Measurements from ENCODE around the gene DAW1.
"Not testable (repeated sequence)": the region's sequence is repeated elsewhere in the genome, so short reads cannot be mapped to it uniquely, and the experiment has no call there.

The DAW1 gene

GRCh38 chr2:227914362-227914761, 42.9 kb downstream of the DAW1 start:
- H3K27me3 ChIP-seq (ENCODE audit: control insufficient read depth, insufficient read depth, low read length) = no peaks in the 10 kb centered on the region
- no peak overlapping the region for H3K27ac ChIP-seq (ENCODE audit: low read depth, low read length)
- H3K9ac ChIP-seq (ENCODE audit: low read length) = no peak overlapping the region
- H3K36me3 ChIP-seq (ENCODE audit: control insufficient read depth, insufficient read depth, low read length) = no peaks in the 10 kb centered on the region
- H3K4me1 ChIP-seq (ENCODE audit: control insufficient read depth, insufficient read depth, low read length) = no peaks in the 10 kb centered on the region
- H3K9me3 ChIP-seq (ENCODE audit: control insufficient read depth, insufficient read depth, low read depth, low read length) = no peaks in the 10 kb centered on the region
- no peak overlapping the region for H3K4me3 ChIP-seq (ENCODE audit: low read depth, low read length)

DNA sequence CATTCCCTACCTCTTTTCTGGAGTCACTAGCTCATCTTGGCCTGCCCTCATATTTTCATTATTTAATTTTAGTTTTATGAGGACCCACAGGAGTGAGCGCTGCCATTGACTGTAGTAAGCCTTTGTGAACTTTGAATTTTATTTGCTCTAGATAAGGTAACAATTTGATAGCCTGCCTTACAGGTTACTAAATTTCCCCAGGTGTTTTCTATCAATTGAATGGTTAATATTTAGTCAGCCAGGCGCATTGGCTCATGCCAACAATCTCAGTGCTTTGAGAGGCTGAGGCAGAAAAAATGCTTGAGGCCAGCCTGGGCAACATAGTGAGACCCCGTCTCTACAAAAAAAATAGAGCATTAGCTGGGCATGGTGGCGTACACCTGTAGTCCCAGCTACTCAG, 50.2 kb downstream of the DAW1 start:
- H3K27ac ChIP-seq (ENCODE audit: low read depth, low read length) = no peak overlapping the region
- no peaks in the 10 kb centered on the region for H3K4me1 ChIP-seq (ENCODE audit: control insufficient read depth, insufficient read depth, low read length)
- no peak overlapping the region for H3K4me3 ChIP-seq (ENCODE audit: low read depth, low read length)
- H3K9me3 ChIP-seq (ENCODE audit: control insufficient read depth, insufficient read depth, low read depth, low read length) = no peaks in the 10 kb centered on the region
- no peak overlapping the region for H3K9ac ChIP-seq (ENCODE audit: low read length)
- no peaks in the 10 kb centered on the region for H3K27me3 ChIP-seq (ENCODE audit: control insufficient read depth, insufficient read depth, low read length)
- no peaks in the 10 kb centered on the region for H3K36me3 ChIP-seq (ENCODE audit: control insufficient read depth, insufficient read depth, low read length)

DNA sequence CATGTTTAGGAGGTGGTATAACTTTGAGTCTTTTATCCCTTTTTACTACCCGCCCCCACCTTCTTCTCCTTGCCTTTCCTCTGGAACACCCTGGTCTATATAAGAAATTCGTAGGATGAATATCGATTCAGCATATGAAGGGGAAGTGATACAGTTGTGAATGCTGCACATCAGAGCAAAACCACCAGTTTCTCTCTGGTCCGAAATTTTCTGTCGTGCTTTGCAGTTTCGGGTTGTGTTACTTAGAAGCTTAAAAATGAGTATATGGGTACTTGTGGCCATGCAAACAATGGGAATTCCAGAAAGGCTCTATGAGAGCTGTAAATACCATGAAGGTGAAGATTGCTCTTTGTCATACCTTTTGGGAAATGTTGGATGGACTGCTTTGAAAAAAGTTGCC, 60.6 kb downstream of the DAW1 start:
- Histone ChIP-seq H3K27me3 (ENCODE audit: control insufficient read depth, insufficient read depth, low read length) (no peaks in the 10 kb centered on the region), H3K9me3 (ENCODE audit: control insufficient read depth, insufficient read depth, low read depth, low read length) (peaks cover 13% of the 10 kb centered on the region), H3K27ac (ENCODE audit: low read depth, low read length) (no peak overlapping the region), H3K4me3 (ENCODE audit: low read depth, low read length) (no peak overlapping the region), H3K36me3 (ENCODE audit: control insufficient read depth, insufficient read depth, low read length) (no peaks in the 10 kb centered on the region), H3K4me1 (ENCODE audit: control insufficient read depth, insufficient read depth, low read length) (peaks cover 5% of the 10 kb centered on the region; the same call in 1 of the 2 replicates), H3K9ac (ENCODE audit: low read length) (no peak overlapping the region)

DNA sequence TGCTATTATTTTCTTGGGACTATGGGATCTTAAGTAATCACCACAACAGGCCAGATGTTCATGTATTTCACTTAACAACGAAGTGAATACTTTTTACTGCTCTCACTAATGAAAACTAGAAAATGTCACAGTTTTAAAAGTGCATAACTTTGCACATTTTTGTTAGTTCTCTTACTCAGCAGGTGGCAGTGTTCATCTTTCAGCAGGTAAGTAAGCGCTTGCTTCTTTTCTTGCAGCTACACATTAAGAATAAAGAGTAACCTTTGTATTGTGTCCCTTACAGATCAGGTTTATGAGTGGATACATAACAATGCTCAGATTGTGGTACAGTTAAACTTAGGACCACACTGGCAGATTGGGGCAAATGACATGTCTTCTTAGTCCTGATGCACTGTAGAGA, 61.0 kb downstream of the DAW1 start:
- Histone ChIP-seq H3K4me1 (ENCODE audit: control insufficient read depth, insufficient read depth, low read length) (peaks cover 5% of the 10 kb centered on the region; the same call in 1 of the 2 replicates), H3K9me3 (ENCODE audit: control insufficient read depth, insufficient read depth, low read depth, low read length) (peaks cover 9% of the 10 kb centered on the region), H3K27me3 (ENCODE audit: control insufficient read depth, insufficient read depth, low read length) (no peaks in the 10 kb centered on the region), H3K27ac (ENCODE audit: low read depth, low read length) (no peak overlapping the region), H3K36me3 (ENCODE audit: control insufficient read depth, insufficient read depth, low read length) (no peaks in the 10 kb centered on the region), H3K4me3 (ENCODE audit: low read depth, low read length) (no peak overlapping the region), H3K9ac (ENCODE audit: low read length) (no peak overlapping the region)

DNA sequence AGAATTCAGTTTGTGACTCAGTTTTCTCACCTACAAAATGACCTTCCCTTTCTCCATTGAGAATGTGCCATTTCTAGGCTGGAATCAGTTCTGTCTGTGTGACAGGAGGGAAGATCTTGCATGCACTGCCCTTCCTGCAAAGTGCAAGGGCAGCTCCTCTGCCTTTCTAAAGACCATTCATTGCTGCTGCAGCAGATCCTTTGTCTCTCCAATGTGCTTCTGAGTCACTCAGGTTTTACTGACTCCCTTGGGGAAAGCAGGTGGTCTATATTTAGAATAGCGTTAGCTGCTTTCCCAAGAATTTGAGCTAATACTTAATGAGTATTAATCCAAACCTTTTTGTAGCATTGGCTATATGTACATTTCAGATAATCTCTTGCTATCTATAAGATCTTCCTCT, 62.5 kb downstream of the DAW1 start:
- no peak overlapping the region for H3K9ac ChIP-seq (ENCODE audit: low read length)
- no peaks in the 10 kb centered on the region for H3K36me3 ChIP-seq (ENCODE audit: control insufficient read depth, insufficient read depth, low read length)
- no peak overlapping the region for H3K4me3 ChIP-seq (ENCODE audit: low read depth, low read length)
- H3K27me3 ChIP-seq (ENCODE audit: control insufficient read depth, insufficient read depth, low read length) = no peaks in the 10 kb centered on the region
- H3K27ac ChIP-seq (ENCODE audit: low read depth, low read length) = no peak overlapping the region
- no peaks in the 10 kb centered on the region for H3K9me3 ChIP-seq (ENCODE audit: control insufficient read depth, insufficient read depth, low read depth, low read length)
- peaks cover 5% of the 10 kb centered on the region; the same call in 1 of the 2 replicates for H3K4me1 ChIP-seq (ENCODE audit: control insufficient read depth, insufficient read depth, low read length)

GRCh38 chr2:227936249-227936648, 64.8 kb downstream of the DAW1 start:
- not testable (repeated sequence) for H3K27me3 ChIP-seq (ENCODE audit: control insufficient read depth, insufficient read depth, low read length); H3K36me3 ChIP-seq (ENCODE audit: control insufficient read depth, insufficient read depth, low read length); H3K4me1 ChIP-seq (ENCODE audit: control insufficient read depth, insufficient read depth, low read length); H3K27ac ChIP-seq (ENCODE audit: low read depth, low read length); H3K4me3 ChIP-seq (ENCODE audit: low read depth, low read length); H3K9me3 ChIP-seq (ENCODE audit: control insufficient read depth, insufficient read depth, low read depth, low read length); H3K9ac ChIP-seq (ENCODE audit: low read length)

DNA sequence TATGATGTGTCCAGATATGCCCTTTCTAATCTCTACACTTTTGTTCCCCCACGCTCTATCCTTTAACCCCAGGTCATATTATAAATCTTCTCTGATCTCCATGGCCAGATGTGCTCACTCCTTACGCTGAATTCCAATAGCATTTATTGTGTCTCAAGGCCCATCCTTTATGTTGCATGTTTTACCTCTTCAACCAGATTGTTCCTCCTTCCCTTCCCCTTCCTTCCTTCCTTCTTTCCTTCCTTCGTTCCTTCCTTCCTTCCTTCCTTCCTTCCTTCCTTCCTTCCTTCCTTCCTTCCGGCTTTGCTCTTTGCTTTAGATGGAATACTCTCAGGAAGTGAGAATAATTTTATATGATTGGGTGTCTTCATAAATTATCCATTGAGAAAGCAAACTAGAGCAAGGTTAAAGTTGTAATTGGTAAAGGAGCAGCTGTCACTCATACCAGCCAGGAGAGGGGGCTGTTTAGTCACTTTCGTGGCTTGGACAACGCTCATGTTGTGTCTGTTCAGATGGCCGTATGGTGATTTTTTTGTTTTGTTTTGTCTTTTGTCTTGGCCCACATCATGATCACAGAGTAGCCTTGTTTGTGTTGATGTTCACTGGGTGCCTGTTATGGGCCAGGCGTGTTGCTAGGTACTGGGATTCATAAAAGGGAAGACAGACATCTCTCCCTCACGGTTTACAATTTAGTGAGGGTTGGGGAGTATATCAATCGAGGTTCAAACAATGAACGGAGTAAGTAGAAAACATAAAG, 68.0 kb downstream of the DAW1 start:
- Histone ChIP-seq H3K9ac (ENCODE audit: low read length) (no peak overlapping the region), H3K4me3 (ENCODE audit: low read depth, low read length) (no peak overlapping the region)

GRCh38 chr2:227942021-227942420, 70.6 kb downstream of the DAW1 start:
- H3K27ac ChIP-seq (ENCODE audit: low read depth, low read length) = no peak overlapping the region
- no peak overlapping the region for H3K9ac ChIP-seq (ENCODE audit: low read length)
- no peaks in the 10 kb centered on the region for H3K36me3 ChIP-seq (ENCODE audit: control insufficient read depth, insufficient read depth, low read length)

More for the DNA sequence above, 68.0 kb downstream of the DAW1 start:
- no peaks in the 10 kb centered on the region for H3K27me3 ChIP-seq (ENCODE audit: control insufficient read depth, insufficient read depth, low read length)
- H3K27ac ChIP-seq (ENCODE audit: low read depth, low read length) = no peak overlapping the region
- no peaks in the 10 kb centered on the region for H3K36me3 ChIP-seq (ENCODE audit: control insufficient read depth, insufficient read depth, low read length)
- H3K4me1 ChIP-seq (ENCODE audit: control insufficient read depth, insufficient read depth, low read length) = peaks cover 3% of the 10 kb centered on the region; the same call in 1 of the 2 replicates
- no peaks in the 10 kb centered on the region for H3K9me3 ChIP-seq (ENCODE audit: control insufficient read depth, insufficient read depth, low read depth, low read length)

DNA sequence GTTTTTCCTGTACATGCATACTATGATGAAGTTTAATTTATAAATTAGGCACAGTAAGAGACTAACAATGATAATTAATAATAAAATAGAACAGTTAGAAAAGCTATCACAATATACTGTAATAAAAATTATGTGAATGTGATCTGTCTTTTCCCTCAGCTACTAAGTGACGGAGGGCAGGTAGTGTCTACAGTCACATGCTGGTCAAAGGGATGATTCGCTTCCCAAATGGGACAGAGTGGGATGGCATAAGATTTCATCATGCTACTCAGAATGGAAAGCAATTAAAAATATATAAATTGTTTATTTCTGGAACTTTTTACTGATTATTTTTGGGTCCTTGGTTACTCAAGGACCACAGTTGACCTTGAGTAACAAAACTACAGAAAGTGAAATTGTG, 71.5 kb downstream of the DAW1 start:
- 0 out of 2 replicates have a peak, but pooled peaks cover 3% of the 10 kb centered on the region for H3K9me3 ChIP-seq (ENCODE audit: control insufficient read depth, insufficient read depth, low read depth, low read length)
- no peaks in the 10 kb centered on the region for H3K27me3 ChIP-seq (ENCODE audit: control insufficient read depth, insufficient read depth, low read length)
- H3K36me3 ChIP-seq (ENCODE audit: control insufficient read depth, insufficient read depth, low read length) = no peaks in the 10 kb centered on the region
- H3K27ac ChIP-seq (ENCODE audit: low read depth, low read length) = no peak overlapping the region
- peaks cover 3% of the 10 kb centered on the region; the same call in 1 of the 2 replicates for H3K4me1 ChIP-seq (ENCODE audit: control insufficient read depth, insufficient read depth, low read length)
- H3K4me3 ChIP-seq (ENCODE audit: low read depth, low read length) = no peak overlapping the region
- H3K9ac ChIP-seq (ENCODE audit: low read length) = no peak overlapping the region

More at GRCh38 chr2:227942021-227942420, 70.6 kb downstream of the DAW1 start:
- Histone ChIP-seq H3K27me3 (ENCODE audit: control insufficient read depth, insufficient read depth, low read length) (no peaks in the 10 kb centered on the region), H3K9me3 (ENCODE audit: control insufficient read depth, insufficient read depth, low read depth, low read length) (0 out of 2 replicates have a peak, but pooled peaks cover 3% of the 10 kb centered on the region), H3K4me3 (ENCODE audit: low read depth, low read length) (no peak overlapping the region), H3K4me1 (ENCODE audit: control insufficient read depth, insufficient read depth, low read length) (peaks cover 3% of the 10 kb centered on the region; the same call in 1 of the 2 replicates)

- H3K9me3 ChIP-seq (ENCODE audit: control insufficient read depth, insufficient read depth, low read depth, low read length) = no peaks in the 10 kb centered on the region
- no peak overlapping the region for H3K4me3 ChIP-seq (ENCODE audit: low read depth, low read length)
- no peaks in the 10 kb centered on the region for H3K27me3 ChIP-seq (ENCODE audit: control insufficient read depth, insufficient read depth, low read length)
- H3K9ac ChIP-seq (ENCODE audit: low read length) = no peak overlapping the region
- H3K36me3 ChIP-seq (ENCODE audit: control insufficient read depth, insufficient read depth, low read length) = no peaks in the 10 kb centered on the region
- no peaks in the 10 kb centered on the region for H3K4me1 ChIP-seq (ENCODE audit: control insufficient read depth, insufficient read depth, low read length)
- no peak overlapping the region for H3K27ac ChIP-seq (ENCODE audit: low read depth, low read length)
These were observed 88.9 kb downstream of the DAW1 start for GRCh38 chr2:227960317-227960716.

GRCh38 chr2:227971619-227972230, 100.3 kb downstream of the DAW1 start:
- H3K9me3 ChIP-seq (ENCODE audit: control insufficient read depth, insufficient read depth, low read depth, low read length) = no peaks in the 10 kb centered on the region
- no peaks in the 10 kb centered on the region for H3K27me3 ChIP-seq (ENCODE audit: control insufficient read depth, insufficient read depth, low read length)

More at GRCh38 chr2:227971619-227972230, 100.3 kb downstream of the DAW1 start:
- Histone ChIP-seq H3K4me3 (ENCODE audit: low read depth, low read length) (no peak overlapping the region), H3K4me1 (ENCODE audit: control insufficient read depth, insufficient read depth, low read length) (no peaks in the 10 kb centered on the region), H3K27ac (ENCODE audit: low read depth, low read length) (no peak overlapping the region), H3K9ac (ENCODE audit: low read length) (no peak overlapping the region), H3K36me3 (ENCODE audit: control insufficient read depth, insufficient read depth, low read length) (no peaks in the 10 kb centered on the region)

All from HUES6 (cell line).